SJSA1 (cell line): ENCODE measurements around the gene BCL6B. TPM values are rescaled to one million over a fixed set of nuclear protein-coding genes. Genes with fewer than 3 reads are reported as not detected.

ENCODE experiments used
- DNase-seq, 2 experiments: peaks; one replicate each; pipeline ENCODE4 v3.0.0-alpha.2; 2015 to 2020; ENCODE audit warnings: low spot score in 2 of 2, low read depth in 1 of 2
- H3K27ac ChIP-seq: fragments of 250-450 bp; sonication (Bioruptor Pico); 2 replicates; pipeline ENCODE4 v1.5.1; 2020; ENCODE audit warnings: mild to moderate bottlenecking, moderate library complexity
- H3K27me3 ChIP-seq: fragments of 250-450 bp; sonication (Bioruptor Pico); replicated peaks from 2 replicates; pipeline ENCODE4 v1.5.1; 2020; ENCODE audit warnings: mild to moderate bottlenecking, moderate library complexity
- H3K36me3 ChIP-seq: fragments of 250-450 bp; sonication (Bioruptor Pico); 2 replicates; pipeline ENCODE4 v1.5.1; 2020; ENCODE audit warnings: mild to moderate bottlenecking
- H3K4me1 ChIP-seq: fragments of 250-450 bp; sonication (Bioruptor Pico); replicated peaks from 2 replicates; pipeline ENCODE4 v1.6.1; 2021; ENCODE audit warnings: mild to moderate bottlenecking
- H3K4me3 ChIP-seq: fragments of 250-450 bp; sonication (Bioruptor Pico); 2 replicates; pipeline ENCODE4 v1.5.1; 2020; ENCODE audit warnings: mild to moderate bottlenecking
- H3K9me3 ChIP-seq: fragments of 250-450 bp; sonication (Bioruptor Pico); replicated peaks from 2 replicates; pipeline ENCODE4 v1.5.1; 2020; ENCODE audit warnings: mild to moderate bottlenecking
- total RNA-seq: library from RNA; depleted of rRNA; stranded (reverse); fragments of >200 nt; shearing (Covaris generic); gene quantifications from 2 replicates; pipeline ENCODE4 v1.2.3, GENCODE V29; 2014; rRNA removed

BCL6B gene
- total RNA-seq, 1 experiment from 2014 or later: not detected

- DNase-seq: no peak
- Histone ChIP-seq H3K4me1 (no peaks in the 10 kb centered on the region), H3K9me3 (no peaks in the 10 kb centered on the region), H3K27ac (no peak overlapping the region), H3K27me3 (no peaks in the 10 kb centered on the region; the same call in 1 of the 2 replicates), H3K36me3 (no peaks in the 10 kb centered on the region), H3K4me3 (no peak overlapping the region)
These were observed 49.6 kb downstream of the BCL6B start for GRCh38 chr17:7072406-7072805.

GRCh38 chr17:7074931-7075330 lies 52.1 kb downstream of the BCL6B start:
- Histone ChIP-seq H3K4me3 (no peak overlapping the region), H3K27ac (no peak overlapping the region), H3K4me1 (no peaks in the 10 kb centered on the region), H3K9me3 (no peaks in the 10 kb centered on the region), H3K36me3 (no peaks in the 10 kb centered on the region), H3K27me3 (no peaks in the 10 kb centered on the region; the same call in 1 of the 2 replicates)
- DNase-seq: no peak

DNA sequence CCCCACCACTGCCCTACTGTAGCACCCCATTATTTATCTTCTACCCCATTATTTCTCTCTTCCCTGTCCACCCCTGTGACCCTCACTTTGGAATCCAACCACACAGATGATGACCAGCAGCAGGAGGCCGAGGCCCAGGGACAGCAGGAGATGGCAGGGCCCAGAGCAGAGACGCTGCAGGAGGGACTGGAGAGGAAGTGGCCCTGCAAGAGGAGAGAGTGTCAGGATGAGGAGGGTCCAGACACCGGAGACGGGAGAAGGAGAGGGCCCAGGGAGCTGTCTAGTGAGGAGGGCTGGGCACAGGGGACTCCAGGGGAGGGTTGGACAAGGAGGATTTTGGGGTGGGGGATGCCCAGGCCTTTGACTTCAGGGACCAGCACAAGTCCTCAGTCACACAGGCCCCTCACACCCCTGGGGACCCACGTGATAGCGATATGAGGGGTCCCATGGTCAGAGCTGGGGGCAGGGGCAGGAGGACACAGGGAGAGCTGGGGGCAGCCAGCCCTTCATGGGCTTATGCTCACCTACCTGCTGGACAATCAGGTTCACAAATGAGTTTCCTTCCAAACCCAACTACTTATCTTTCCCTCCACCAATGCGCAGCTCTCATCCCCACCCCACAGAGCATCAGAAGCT lies 55.2 kb downstream of the BCL6B start:
- no peaks in the 10 kb centered on the region for H3K4me1 ChIP-seq
- no peaks in the 10 kb centered on the region for H3K9me3 ChIP-seq
- no peaks in the 10 kb centered on the region; the same call in 1 of the 2 replicates for H3K27me3 ChIP-seq
- H3K27ac ChIP-seq: no peak overlapping the region
- no peak for DNase-seq
- no peak overlapping the region for H3K4me3 ChIP-seq
- H3K36me3 ChIP-seq: no peaks in the 10 kb centered on the region

GRCh38 chr17:7078711-7079110 lies 55.9 kb downstream of the BCL6B start:
- no peak overlapping the region for H3K4me3 ChIP-seq
- H3K4me1 ChIP-seq: no peaks in the 10 kb centered on the region
- no peaks in the 10 kb centered on the region for H3K36me3 ChIP-seq
- H3K9me3 ChIP-seq: no peaks in the 10 kb centered on the region
- H3K27ac ChIP-seq: no peak overlapping the region
- DNase-seq: no peak
- H3K27me3 ChIP-seq: no peaks in the 10 kb centered on the region; the same call in 1 of the 2 replicates

Other genes starting within 250 kb of the BCL6B start
- 0.87 TPM in 1 of 2 replicates, not detected in the other for gene FBXO39, start 246.8 kb upstream of the BCL6B start, total RNA-seq
- 0.03 TPM in 1 of 2 replicates, not detected in the other for gene TEKT1, start 191.3 kb upstream of the BCL6B start, total RNA-seq
- not detected in 2 replicates for gene ALOX12, start 27.0 kb upstream of the BCL6B start, total RNA-seq
- 104 and 146 TPM in 2 replicates for gene RNASEK, start 10.4 kb upstream of the BCL6B start, total RNA-seq
- not detected in 2 replicates for gene SLC16A13, start 13.0 kb downstream of the BCL6B start, total RNA-seq
- not detected in 2 replicates for gene SLC16A11, start 21.0 kb downstream of the BCL6B start, total RNA-seq
- gene CLEC10A, start 57.2 kb downstream of the BCL6B start, total RNA-seq: not detected in 2 replicates
- not detected in 2 replicates for gene ASGR2, start 91.8 kb downstream of the BCL6B start, total RNA-seq
- gene ASGR1, start 156.3 kb downstream of the BCL6B start, total RNA-seq: 0.16 TPM in 1 of 2 replicates, not detected in the other
- gene DLG4, start 196.8 kb downstream of the BCL6B start, total RNA-seq: 8.9 and 9.3 TPM in 2 replicates
- gene ACADVL, start 196.9 kb downstream of the BCL6B start, total RNA-seq: 205 and 227 TPM in 2 replicates
- gene DVL2, start 211.5 kb downstream of the BCL6B start, total RNA-seq: 30.6 and 45.3 TPM in 2 replicates
- 27.5 and 30.3 TPM in 2 replicates for gene PHF23, start 216.4 kb downstream of the BCL6B start, total RNA-seq
- 139 and 146 TPM in 2 replicates for gene GABARAP, start 219.4 kb downstream of the BCL6B start, total RNA-seq
- 15.5 and 21.8 TPM in 2 replicates for gene CTDNEP1, start 228.7 kb downstream of the BCL6B start, total RNA-seq
- 37.2 and 52.4 TPM in 2 replicates for gene ELP5, start 229.2 kb downstream of the BCL6B start, total RNA-seq
- not detected in 2 replicates for gene CLDN7, start 239.4 kb downstream of the BCL6B start, total RNA-seq